IMR-90 (cell line): ENCODE results near the gene LDLRAD4. TPM values are rescaled to one million over a fixed set of nuclear protein-coding genes. Genes with fewer than 3 reads are reported as not detected.

Experiments
- ATAC-seq: fragments of 200-7000 bp; cut with Tn5 transposase; 2 replicates; pipeline ENCODE4 v1.9.1; 2020; ENCODE audit warnings: low read depth, mild to moderate bottlenecking, moderate library complexity
- BruUV-seq: library from RNA; stranded (reverse); fragments of 400-500 nt; replicated peaks from 2 replicates; lab custom pipeline; 2021; lab: Mats Ljungman, UMichigan
- CTCF ChIA-PET: fragments of 300-600 bp; formaldehyde crosslinking; extraction: SDS; loops from one replicate; lab custom pipeline; 2021; ENCODE audit warnings: antibody characterized with exemption; lab: Yijun Ruan, JAX
- POLR2A ChIA-PET: fragments of 300-600 bp; sonication (Branson Sonifier 250); formaldehyde crosslinking; loops from one replicate; lab custom pipeline; 2022; ENCODE audit warnings: antibody characterized with exemption; ENCODE audit not compliant: unreplicated experiment; lab: Charles Lee
- DNase-seq: peaks from one replicate; pipeline ENCODE4 v3.0.0; 2013
- H2AFZ ChIP-seq: replicated peaks from 2 replicates; pipeline ENCODE3; 2013; ENCODE audit warnings: low read length, mild to moderate bottlenecking; ENCODE audit not compliant: poor library complexity
- H2AK5ac ChIP-seq: 2 replicates; pipeline ENCODE4 v1.6.1; 2013; ENCODE audit warnings: low read depth, low read length, inconsistent platforms
- H2AK9ac ChIP-seq: replicated peaks from 2 replicates; pipeline ENCODE3; 2013; ENCODE audit warnings: mild to moderate bottlenecking, low read depth, low read length, moderate library complexity; ENCODE audit not compliant: poor library complexity
- H2BK120ac ChIP-seq: 2 replicates; pipeline ENCODE4 v1.6.1; 2013; ENCODE audit warnings: low read depth, low read length, inconsistent platforms
- H2BK15ac ChIP-seq: 3 replicates; pipeline ENCODE4 v1.6.1; 2013; ENCODE audit warnings: low read depth, low read length, inconsistent platforms
- H2BK20ac ChIP-seq: 2 replicates; pipeline ENCODE4 v1.6.1; 2013; ENCODE audit warnings: low read depth, mild to moderate bottlenecking, inconsistent platforms, low read length, moderate library complexity
- H2BK5ac ChIP-seq: 2 replicates; pipeline ENCODE4 v1.6.1; 2013; ENCODE audit warnings: mild to moderate bottlenecking, low read depth, low read length, inconsistent platforms; ENCODE audit not compliant: poor library complexity, severe bottlenecking
- H3K14ac ChIP-seq: replicated peaks from 2 replicates; pipeline ENCODE4 v1.6.1; 2013; ENCODE audit warnings: low read depth, low read length, inconsistent platforms
- H3K18ac ChIP-seq: 2 replicates; pipeline ENCODE4 v1.6.1; 2013; ENCODE audit warnings: low read depth, low read length, control low read depth
- H3K23ac ChIP-seq: 2 replicates; pipeline ENCODE4 v1.6.1; 2013; ENCODE audit warnings: low read depth, low read length, inconsistent platforms
- H3K27ac ChIP-seq: 2 replicates; pipeline ENCODE4 v1.5.1; 2013; ENCODE audit warnings: mild to moderate bottlenecking, control low read depth, low read length; ENCODE audit not compliant: insufficient read depth
- H3K27me3 ChIP-seq: 2 replicates; pipeline ENCODE4 v1.6.1; 2013; ENCODE audit warnings: low read length; ENCODE audit not compliant: control insufficient read depth, insufficient read depth
- H3K36me3 ChIP-seq: 2 replicates; pipeline ENCODE4 v1.6.1; 2013; ENCODE audit warnings: low read length, mixed read lengths; ENCODE audit not compliant: control insufficient read depth, insufficient read depth
- H3K4ac ChIP-seq: 2 replicates; pipeline ENCODE4 v1.6.1; 2013; ENCODE audit warnings: low read depth, low read length, inconsistent platforms
- H3K4me1 ChIP-seq: 2 replicates; pipeline ENCODE4 v1.6.1; 2013; ENCODE audit warnings: low read length, mixed read lengths; ENCODE audit not compliant: control insufficient read depth, insufficient read depth
- H3K4me2 ChIP-seq: 2 replicates; pipeline ENCODE4 v1.6.1; 2013; ENCODE audit warnings: low read depth, mild to moderate bottlenecking, control low read depth, low read length, moderate library complexity
- H3K4me3 ChIP-seq: 2 replicates; pipeline ENCODE4 v1.5.1; 2013; ENCODE audit warnings: low read depth, mild to moderate bottlenecking, control low read depth, low read length, moderate library complexity; ENCODE audit not compliant: insufficient read depth
- H3K56ac ChIP-seq: 2 replicates; pipeline ENCODE4 v1.6.1; 2013; ENCODE audit warnings: low read length, inconsistent platforms; ENCODE audit not compliant: insufficient read depth; ENCODE audit errors: extremely low read depth
- H3K79me1 ChIP-seq, 2 experiments: 2 replicates each; pipeline ENCODE4 v1.6.1; 2013; ENCODE audit warnings: low read length in 2 of 2, inconsistent platforms in 1 of 2, low read depth in 1 of 2
- H3K9ac ChIP-seq: 2 replicates; pipeline ENCODE4 v1.6.1; 2013; ENCODE audit warnings: low read depth, low read length, control low read depth
- H3K9me1 ChIP-seq: 2 replicates; pipeline ENCODE4 v1.6.1; 2013; ENCODE audit warnings: low read length, inconsistent platforms; ENCODE audit not compliant: insufficient read depth
- H3K9me3 ChIP-seq: 2 replicates; pipeline ENCODE4 v1.6.1; 2013; ENCODE audit warnings: low read length; ENCODE audit not compliant: control insufficient read depth, insufficient read depth
- H4K20me1 ChIP-seq: 2 replicates; pipeline ENCODE4 v1.6.1; 2013; ENCODE audit warnings: low read length, inconsistent platforms; ENCODE audit not compliant: insufficient read depth
- H4K5ac ChIP-seq: 2 replicates; pipeline ENCODE4 v1.6.1; 2013; ENCODE audit warnings: mild to moderate bottlenecking, low read depth, low read length, control low read depth
- H4K8ac ChIP-seq, 2 experiments: 2 replicates each; pipeline ENCODE4 v1.6.1; 2013; ENCODE audit warnings: low read depth in 2 of 2, low read length in 2 of 2, control low read depth in 1 of 2, inconsistent platforms in 1 of 2
- H4K91ac ChIP-seq: 2 replicates; pipeline ENCODE4 v1.6.1; 2013; ENCODE audit warnings: low read depth, low read length, inconsistent platforms; ENCODE audit not compliant: insufficient read depth
- POLR2A ChIP-seq: IDR thresholded peaks from 2 replicates; pipeline ENCODE4 v1.6.1; 2012; ENCODE audit warnings: mild to moderate bottlenecking, low read depth, low read length
- RAD21 ChIP-seq: IDR thresholded peaks from 2 replicates; pipeline ENCODE4 v1.6.1; 2012; ENCODE audit warnings: low read length, improper control_type of control experiment
- WGBS, 2 experiments: methylation state at CpG; one replicate each; pipeline versions ENCODE4 v1.1.5 to v1.1.7; 2013; ENCODE audit warnings: missing lambda C conversion rate in 2 of 2; ENCODE audit not compliant: insufficient read length in 1 of 2; ENCODE audit errors: extremely low coverage in 2 of 2; 5-methylcytosine and 5-hydroxymethylcytosine counted together
- dilution Hi-C: fragments of 300-500 bp; cut with HindIII; formaldehyde crosslinking; loops from one replicate; pipeline ENCODE4 v1.14.3; 2018; ENCODE audit warnings: low sequenced_read_pairs; ENCODE audit not compliant: unreplicated experiment
- in situ Hi-C: fragments of 300-500 bp; cut with MboI; formaldehyde crosslinking; loops from 3 replicates; pipeline ENCODE4 v1.14.3; 2019; ENCODE audit warnings: low sequenced_read_pairs, inconsistent platforms, mixed read lengths
- intact Hi-C: fragments of 100-400 bp; cut with micrococcal nuclease; formaldehyde crosslinking; loops from 2 replicates; pipeline ENCODE4 v1.10.0; 2022
- polyA plus RNA-seq, 3 experiments: library from polyadenylated mRNA; depleted of rRNA; stranded (reverse); fragments of >200 nt; gene quantifications; 2 replicates each; pipeline ENCODE4 v1.2.3, GENCODE V29; 2012; ENCODE audit warnings: low replicate concordance in 1 of 3
- total RNA-seq: library from RNA; depleted of rRNA; stranded (reverse); fragments of >200 nt; gene quantifications from 2 replicates; pipeline ENCODE4 v1.2.3, GENCODE V29; 2012

LDLRAD4 gene
- total and polyA plus RNA-seq, 2 of the 4 experiments (the other 2 are of a cell fraction) = not detected

- 85% methylated on average over 13 of the region's 31 CpGs; no CpG with 5 or more reads in 1 of the 2 experiments for WGBS, 2 experiments
- Histone ChIP-seq H3K4ac (no peak overlapping the region), H4K5ac (no peak overlapping the region), H3K9me3 (no peaks in the 10 kb centered on the region), H3K18ac (no peak overlapping the region), H2BK15ac (no peak overlapping the region), H4K20me1 (no peaks in the 10 kb centered on the region), H3K27me3 (peaks cover 3% of the 10 kb centered on the region), H4K8ac (no peak overlapping the region), H2AK9ac (no peak overlapping the region), H3K36me3 (no peaks in the 10 kb centered on the region), H4K91ac (no peak overlapping the region), H2BK120ac (no peak overlapping the region), H3K9me1 (no peaks in the 10 kb centered on the region; the same call in 1 of the 2 replicates), H3K4me3 (no peak overlapping the region), H3K9ac (no peak overlapping the region), H3K14ac (no peak overlapping the region), H3K4me2 (no peak overlapping the region), H2BK20ac (no peak overlapping the region), H3K23ac (no peak overlapping the region), H3K27ac (no peak overlapping the region), H2AFZ (no peak overlapping the region), H3K79me1 (no peaks in the 10 kb centered on the region), H3K56ac (no peak overlapping the region), H2BK5ac (no peak overlapping the region), H3K4me1 (no peaks in the 10 kb centered on the region), H2AK5ac (no peak overlapping the region)
- ATAC-seq (no peak), DNase-seq (no peak)
- no TSS peak for BruUV-seq
- intact Hi-C loops = no loop called here
- dilution Hi-C loops = no loop called here
- in situ Hi-C loops = no loop called here
- POLR2A ChIA-PET = no interaction called here
- TF ChIP-seq RAD21 (no peak), POLR2A (no peak)
- CTCF ChIA-PET = no interaction called here
Measured at GRCh38 chr18:13241083-13241892, 22.7 kb downstream of the LDLRAD4 start.
